ENCODE results near the gene THY1. TPM values are rescaled to one million over a fixed set of nuclear protein-coding genes. Genes with fewer than 3 reads are reported as not detected.

Gene THY1
- polyA plus RNA-seq, 1 donor (not counting 4 experiments of a cell fraction or from before 2014, with no cell fraction given): 2.4 TPM

- FAIRE-seq: no peak
- Histone ChIP-seq H3K4me1 (ENCODE audit: control insufficient read depth, extremely low read depth, insufficient read depth, low read length) (peaks cover 5% of the 10 kb centered on the region), H3K9ac (ENCODE audit: control insufficient read depth, extremely low read depth, insufficient read depth, low read length) (no peak overlapping the region), H3K9me1 (ENCODE audit: control insufficient read depth, extremely low read depth, insufficient read depth, low read length) (no peaks in the 10 kb centered on the region), H3K4me2 (ENCODE audit: control insufficient read depth, extremely low read depth, insufficient read depth, low read depth, low read length) (no peak overlapping the region), H4K20me1 (ENCODE audit: control insufficient read depth, extremely low read depth, insufficient read depth, low read length) (no peaks in the 10 kb centered on the region), H3K36me3 (ENCODE audit: control insufficient read depth in 2 of 2, extremely low read depth in 1 of 2, insufficient read depth in 2 of 2, low read length in 2 of 2) (no peaks in the 10 kb centered on the region), H3K4me3 (ENCODE audit: control insufficient read depth in 2 of 3, extremely low read depth in 1 of 3, insufficient read depth in 2 of 3, low read depth in 1 of 3, low read length in 3 of 3) (no peak overlapping the region), H3K27ac (ENCODE audit: control insufficient read depth, insufficient read depth, low read length) (no peak overlapping the region), H3K27me3 (ENCODE audit: control insufficient read depth, extremely low read depth, insufficient read depth, low read length) (no peaks in the 10 kb centered on the region), H3K79me2 (ENCODE audit: control insufficient read depth, insufficient read depth, low read length) (no peaks in the 10 kb centered on the region), H2AFZ (ENCODE audit: control insufficient read depth, low read length) (peak overlapping the region; percentile 46), H3K9me3 (ENCODE audit: control insufficient read depth, low read depth, low read length) (no peaks in the 10 kb centered on the region)
- TF ChIP-seq EZH2 (IDR thresholded peaks at IDR 0.05; ENCODE audit: low read length) (no peak), CTCF (optimal IDR thresholded peaks at IDR 0.05 in 1 of 3, IDR thresholded peaks at IDR 0.05 in 1 of 3, conservative IDR thresholded peaks at IDR 0.05 in 1 of 3; ENCODE audit: extremely low read depth in 1 of 3, insufficient read depth in 2 of 3, low read length in 3 of 3) (no peak)
- no peak for DNase-seq (ENCODE audit: low read depth, low spot score)
- dilution Hi-C loops (cut with MboI; ENCODE audit: extremely low pct_ligation_motif_present, low sequenced_read_pairs): no loop called here
These were observed 38.4 kb upstream of the THY1 start for GRCh38 chr11:119461229-119461963.

- Histone ChIP-seq H3K4me1 (ENCODE audit: control insufficient read depth, extremely low read depth, insufficient read depth, low read length) (peaks cover 5% of the 10 kb centered on the region), H3K27ac (ENCODE audit: control insufficient read depth, insufficient read depth, low read length) (no peak overlapping the region), H3K9ac (ENCODE audit: control insufficient read depth, extremely low read depth, insufficient read depth, low read length) (no peak overlapping the region), H3K79me2 (ENCODE audit: control insufficient read depth, insufficient read depth, low read length) (no peaks in the 10 kb centered on the region), H2AFZ (ENCODE audit: control insufficient read depth, low read length) (no peak overlapping the region), H3K27me3 (ENCODE audit: control insufficient read depth, extremely low read depth, insufficient read depth, low read length) (no peaks in the 10 kb centered on the region), H3K36me3 (ENCODE audit: control insufficient read depth in 2 of 2, extremely low read depth in 1 of 2, insufficient read depth in 2 of 2, low read length in 2 of 2) (no peaks in the 10 kb centered on the region), H3K4me3 (ENCODE audit: control insufficient read depth in 2 of 3, extremely low read depth in 1 of 3, insufficient read depth in 2 of 3, low read depth in 1 of 3, low read length in 3 of 3) (no peak overlapping the region), H4K20me1 (ENCODE audit: control insufficient read depth, extremely low read depth, insufficient read depth, low read length) (no peaks in the 10 kb centered on the region), H3K4me2 (ENCODE audit: control insufficient read depth, extremely low read depth, insufficient read depth, low read depth, low read length) (no peak overlapping the region), H3K9me3 (ENCODE audit: control insufficient read depth, low read depth, low read length) (no peaks in the 10 kb centered on the region), H3K9me1 (ENCODE audit: control insufficient read depth, extremely low read depth, insufficient read depth, low read length) (no peaks in the 10 kb centered on the region)
- TF ChIP-seq EZH2 (IDR thresholded peaks at IDR 0.05; ENCODE audit: low read length): no peak
- TF ChIP-seq CTCF (optimal IDR thresholded peaks at IDR 0.05 in 1 of 3, IDR thresholded peaks at IDR 0.05 in 1 of 3, conservative IDR thresholded peaks at IDR 0.05 in 1 of 3; ENCODE audit: extremely low read depth in 1 of 3, insufficient read depth in 2 of 3, low read length in 3 of 3): no peak
- FAIRE-seq (no peak), DNase-seq (ENCODE audit: low read depth, low spot score) (no peak)
- dilution Hi-C loops (cut with MboI; ENCODE audit: extremely low pct_ligation_motif_present, low sequenced_read_pairs): no loop called here
These were observed 37.6 kb upstream of the THY1 start for GRCh38 chr11:119460582-119460981.

Measured in keratinocyte (primary cell).